GM19193 (cell line): ENCODE data around the gene UBL3.

Experiments
- POLR2A ChIP-seq: IDR thresholded peaks from 4 replicates; pipeline ENCODE4 v1.6.1; 2011; ENCODE audit not compliant: insufficient read depth, insufficient read length; ENCODE audit errors: extremely low read depth

The UBL3 gene

GRCh38 chr13:29875646-29876045, 25.2 kb upstream of the UBL3 start:
- TF ChIP-seq POLR2A: no peak

DNA sequence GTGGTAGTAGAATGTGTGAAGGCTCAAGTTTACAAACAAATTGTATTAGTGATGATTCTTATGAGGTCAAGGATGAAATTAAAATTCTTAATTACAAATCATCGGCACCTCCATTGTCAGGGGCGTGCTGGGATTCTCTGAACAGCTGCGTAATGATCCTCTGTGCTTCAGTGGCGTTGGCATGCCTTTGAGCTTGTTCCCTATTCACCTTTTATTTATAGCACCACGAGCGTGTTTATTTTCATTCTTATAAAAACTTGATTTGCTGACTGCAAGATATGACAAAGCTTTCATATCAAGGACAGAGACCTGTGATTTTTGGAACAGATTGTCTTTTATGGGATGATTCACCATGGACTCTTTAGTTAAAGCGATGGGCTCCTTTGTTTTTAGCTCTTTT, 18.2 kb upstream of the UBL3 start:
- TF ChIP-seq POLR2A: no peak

GRCh38 chr13:29865934-29866333, 15.5 kb upstream of the UBL3 start:
- no peak for TF ChIP-seq POLR2A

GRCh38 chr13:29861694-29862110, 11.3 kb upstream of the UBL3 start:
- no peak for TF ChIP-seq POLR2A

DNA sequence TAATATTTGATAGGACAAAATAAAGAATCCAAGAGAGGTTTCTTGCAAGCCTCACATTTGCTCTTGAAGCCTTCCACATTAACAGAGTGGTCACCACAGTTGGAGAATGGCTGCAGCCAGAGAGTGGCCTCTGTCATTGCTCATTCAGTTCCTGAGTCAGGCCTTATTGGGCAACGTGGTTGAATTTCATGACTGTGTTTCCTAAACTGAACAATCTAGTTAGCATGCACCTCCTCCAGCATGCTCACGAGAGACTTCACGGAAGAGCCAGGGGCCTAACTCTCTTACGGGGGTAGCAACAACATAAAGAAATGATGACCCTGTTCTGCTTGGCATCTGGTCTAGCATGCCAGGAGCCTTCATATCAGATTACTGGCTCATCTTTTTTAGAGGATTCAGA, 9.6 kb upstream of the UBL3 start:
- no peak for TF ChIP-seq POLR2A

- TF ChIP-seq POLR2A: no peak
Observed at GRCh38 chr13:29858667-29859066, 8.2 kb upstream of the UBL3 start.

DNA sequence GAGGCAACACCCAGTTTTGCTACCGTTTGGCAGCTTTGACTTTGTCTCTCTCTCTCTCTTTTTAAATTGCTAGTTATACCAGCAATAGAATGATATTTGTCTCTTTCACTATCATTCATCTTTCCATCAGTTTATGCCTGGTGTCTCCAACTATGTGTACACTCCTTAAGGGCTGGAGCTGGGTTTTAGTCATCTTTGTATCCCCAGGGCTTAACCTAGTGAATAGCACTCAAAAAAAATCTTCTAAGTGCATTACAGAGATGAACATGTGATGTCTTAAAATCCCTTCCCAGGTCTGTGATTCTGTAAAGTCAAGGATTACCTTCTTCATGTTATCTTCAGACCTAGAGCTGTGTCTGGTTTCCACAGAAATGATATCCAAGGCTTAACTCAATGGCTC, 7.8 kb upstream of the UBL3 start:
- TF ChIP-seq POLR2A: no peak

DNA sequence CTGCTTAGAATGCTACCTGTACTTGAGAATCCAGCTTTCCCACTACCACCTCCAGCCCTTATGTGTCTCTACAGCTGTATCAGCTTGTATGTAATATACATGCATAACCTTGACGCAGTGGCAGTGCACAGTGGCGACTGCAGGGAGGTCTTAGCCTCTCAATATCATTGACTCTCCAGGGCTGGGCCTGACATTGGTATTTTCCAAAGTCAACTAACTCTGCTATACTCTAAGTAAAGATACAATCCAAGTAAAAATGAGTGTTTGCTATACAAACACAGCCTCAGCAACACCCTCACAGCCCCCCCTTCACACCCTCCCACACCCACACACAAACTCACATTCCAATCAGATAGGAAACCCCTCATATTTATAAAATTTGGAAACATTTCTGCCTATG, 6.7 kb upstream of the UBL3 start:
- TF ChIP-seq POLR2A: no peak

DNA sequence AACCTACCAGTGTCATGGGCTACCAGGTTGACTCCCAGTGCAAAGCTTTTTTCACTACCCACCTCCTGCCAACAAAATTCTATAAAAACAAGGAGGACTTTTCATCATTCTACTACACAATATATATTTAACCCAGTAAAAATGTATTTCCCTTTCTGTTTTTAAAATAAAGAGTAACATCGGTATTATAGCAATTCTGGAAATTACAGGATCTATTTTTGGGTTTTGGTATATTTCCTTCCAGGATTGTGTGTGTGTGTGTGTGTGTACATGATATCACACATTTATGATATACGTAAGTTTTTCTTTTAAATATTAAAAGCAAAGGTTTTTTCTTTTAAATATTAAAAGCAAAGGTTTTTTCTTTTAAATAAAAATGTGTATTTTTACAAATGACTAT, 6.0 kb upstream of the UBL3 start:
- no peak for TF ChIP-seq POLR2A

- TF ChIP-seq POLR2A: no peak
Observed at GRCh38 chr13:29855784-29856183, 5.4 kb upstream of the UBL3 start.

DNA sequence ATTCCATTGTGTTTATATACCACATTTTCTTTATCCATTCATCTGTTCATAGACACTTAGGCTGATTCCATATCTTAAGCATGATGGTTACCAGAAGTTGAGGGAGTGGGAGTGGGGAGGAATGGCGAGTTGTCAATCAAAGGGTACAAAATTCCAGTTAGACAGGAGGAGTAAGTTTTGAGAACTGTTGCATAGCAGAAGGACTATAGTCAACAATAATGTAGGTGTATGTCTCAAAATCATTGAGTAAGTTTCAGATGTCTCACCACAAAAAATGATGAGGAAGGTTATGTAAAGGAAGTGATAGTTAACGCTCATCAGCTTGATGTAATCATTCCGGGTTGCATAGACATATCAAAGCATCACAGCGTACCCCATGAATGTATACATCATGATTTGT, 4.6 kb upstream of the UBL3 start:
- TF ChIP-seq POLR2A: no peak

GRCh38 chr13:29853131-29853530, 2.7 kb upstream of the UBL3 start:
- TF ChIP-seq POLR2A: no peak

DNA sequence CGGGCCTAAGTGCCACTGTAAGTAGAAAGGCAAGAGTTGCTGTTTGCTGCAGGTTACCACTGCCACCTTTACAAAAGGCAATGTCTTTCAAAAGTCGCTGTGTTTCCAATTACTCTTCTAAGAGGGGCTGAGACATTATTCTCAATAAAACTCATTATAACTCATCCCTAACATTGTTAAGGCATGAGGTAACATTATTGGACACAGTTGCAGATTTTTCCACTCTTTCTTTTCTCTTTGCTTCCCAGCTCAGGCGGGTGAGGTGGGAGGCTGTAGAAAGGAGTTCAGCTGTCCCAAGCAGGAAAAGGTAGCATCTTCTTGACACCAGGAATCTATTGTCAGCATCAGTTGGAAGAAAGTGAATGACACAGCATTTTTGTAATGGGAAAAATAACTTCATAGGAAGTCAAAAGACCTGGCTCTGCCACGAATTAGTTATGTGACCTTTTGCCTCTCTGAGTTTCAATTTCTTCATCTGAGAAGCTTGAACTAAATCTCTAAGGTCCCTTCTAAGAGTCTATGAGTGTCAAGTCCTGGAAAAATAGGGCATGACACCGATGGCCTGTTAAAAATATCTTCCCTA, 2.1 kb upstream of the UBL3 start:
- TF ChIP-seq POLR2A: no peak

GRCh38 chr13:29849731-29850212, 645 bp downstream of the UBL3 start:
- TF ChIP-seq POLR2A: no peak

- no peak for TF ChIP-seq POLR2A
Observed at GRCh38 chr13:29849071-29849631, 1.3 kb downstream of the UBL3 start.

- no peak for TF ChIP-seq POLR2A
Observed at GRCh38 chr13:29847501-29847983, 2.9 kb downstream of the UBL3 start.
